ENCODE results near the gene STAT5A.
"Not testable (repeated sequence)": the region's sequence is repeated elsewhere in the genome, so short reads cannot be mapped to it uniquely, and the experiment has no call there.

STAT5A gene

GRCh38 chr17:42307362-42307927 is 19.1 kb downstream of the STAT5A start:
- no peak for DNase-seq (ENCODE audit: low read depth in 2 of 2)

GRCh38 chr17:42308446-42308845 is 20.1 kb downstream of the STAT5A start:
- no peak for DNase-seq (ENCODE audit: low read depth in 2 of 2)

GRCh38 chr17:42309142-42309541 is 20.8 kb downstream of the STAT5A start:
- no peak for DNase-seq (ENCODE audit: low read depth in 2 of 2)

GRCh38 chr17:42309986-42310786 is 21.9 kb downstream of the STAT5A start:
- DNase-seq (ENCODE audit: low read depth in 2 of 2) = no peak

- no peak for DNase-seq (ENCODE audit: low read depth in 2 of 2)
Measured at GRCh38 chr17:42310787-42311215, 22.5 kb downstream of the STAT5A start.

DNA sequence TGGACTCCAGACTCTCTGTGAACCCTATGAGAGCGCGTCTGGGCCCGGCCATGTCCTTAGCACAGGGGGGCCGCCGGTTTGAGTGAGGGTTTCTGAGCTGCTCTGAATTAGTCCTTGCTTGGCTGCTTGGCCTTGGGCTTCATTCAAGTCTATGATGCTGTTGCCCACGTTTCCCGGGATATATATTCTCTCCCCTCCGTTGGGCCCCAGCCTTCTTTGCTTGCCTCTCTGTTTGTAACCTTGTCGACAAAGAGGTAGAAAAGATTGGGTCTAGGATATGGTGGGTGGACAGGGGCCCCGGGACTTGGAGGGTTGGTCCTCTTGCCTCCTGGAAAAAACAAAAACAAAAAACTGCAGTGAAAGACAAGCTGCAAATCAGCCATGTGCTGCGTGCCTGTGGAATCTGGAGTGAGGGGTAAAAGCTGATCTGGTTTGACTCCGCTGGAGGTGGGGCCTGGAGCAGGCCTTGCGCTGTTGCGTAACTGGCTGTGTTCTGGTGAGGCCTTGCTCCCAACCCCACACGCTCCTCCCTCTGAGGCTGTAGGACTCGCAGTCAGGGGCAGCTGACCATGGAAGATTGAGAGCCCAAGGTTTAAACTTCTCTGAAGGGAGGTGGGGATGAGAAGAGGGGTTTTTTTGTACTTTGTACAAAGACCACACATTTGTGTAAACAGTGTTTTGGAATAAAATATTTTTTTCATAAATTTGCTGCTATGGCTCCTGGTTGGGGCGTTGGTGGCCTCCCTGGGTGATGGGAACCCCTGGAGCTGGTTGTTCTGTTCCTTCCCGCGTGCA is 23.1 kb downstream of the STAT5A start:
- DNase-seq (ENCODE audit: low read depth in 2 of 2) = peak; percentile 74 to 76

- DNase-seq (ENCODE audit: low read depth in 2 of 2) = no peak
Measured at GRCh38 chr17:42312035-42312284, 23.7 kb downstream of the STAT5A start.

DNA sequence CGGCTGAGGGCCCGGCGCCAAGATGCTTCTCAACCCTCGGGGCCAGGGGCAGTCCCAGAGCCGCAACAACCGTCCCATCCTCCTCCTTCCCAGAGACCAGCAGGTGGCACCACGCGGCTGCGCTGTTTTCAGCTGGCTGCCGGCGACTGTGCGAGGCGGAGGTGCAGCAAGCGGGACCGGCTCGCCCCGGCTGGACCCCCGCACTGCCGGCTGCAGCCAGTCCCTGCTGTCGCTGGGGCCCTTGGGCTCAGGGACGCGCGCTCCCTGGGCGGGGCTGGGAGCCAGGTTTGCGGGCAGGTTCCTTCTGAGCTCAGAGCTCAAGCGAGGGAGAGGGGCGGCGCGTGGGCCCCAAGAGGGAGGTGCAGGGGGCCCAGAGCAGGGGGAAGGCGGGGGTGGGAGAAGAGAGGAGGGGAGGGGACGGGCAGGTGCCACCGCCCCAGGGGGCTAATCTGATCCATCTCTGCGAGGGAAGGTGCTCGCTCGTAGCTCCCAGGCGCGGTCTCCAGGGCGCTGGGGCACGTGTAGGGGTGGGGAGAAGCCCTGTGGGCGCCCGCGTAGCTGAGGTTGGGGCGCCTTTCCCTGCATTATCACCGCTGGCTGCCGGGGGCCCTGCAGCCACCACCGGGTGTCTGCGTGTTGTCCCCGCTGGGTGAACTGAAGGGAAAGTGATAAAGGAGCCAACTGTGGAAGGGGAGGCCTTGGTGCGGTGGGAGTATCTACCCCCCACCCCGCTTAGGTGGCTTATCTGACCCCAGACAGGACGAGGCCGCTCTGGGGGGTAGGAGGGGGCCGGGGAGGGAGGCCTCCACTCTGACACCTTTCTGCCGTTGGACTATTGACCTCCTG is 24.2 kb downstream of the STAT5A start:
- DNase-seq (ENCODE audit: low read depth in 2 of 2) = no peak

GRCh38 chr17:42313389-42313772 is 25.1 kb downstream of the STAT5A start:
- no peak for DNase-seq (ENCODE audit: low read depth in 2 of 2)

GRCh38 chr17:42313773-42314566 is 25.7 kb downstream of the STAT5A start:
- no peak for DNase-seq (ENCODE audit: low read depth in 2 of 2)

GRCh38 chr17:42315402-42316156 is 27.3 kb downstream of the STAT5A start:
- DNase-seq (ENCODE audit: low read depth in 2 of 2) = no peak

DNA sequence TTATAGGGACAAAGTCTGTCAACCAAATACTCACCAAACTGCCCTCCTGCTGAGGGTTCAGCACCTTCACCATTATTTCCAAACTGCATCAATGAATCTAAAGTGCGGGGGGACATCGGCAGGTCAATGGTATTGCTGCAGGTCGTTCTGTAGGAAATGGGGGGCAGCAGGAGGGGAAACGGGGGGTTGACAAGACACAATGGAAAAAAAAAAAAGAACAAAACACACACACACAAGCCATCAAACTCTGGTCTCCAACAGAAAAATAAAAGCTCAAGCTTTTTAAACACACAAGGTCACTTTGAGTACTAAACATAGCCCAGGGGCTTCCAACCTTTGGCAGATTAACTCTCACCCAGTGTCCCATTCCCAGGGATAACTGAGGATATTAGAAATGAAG is 28.5 kb downstream of the STAT5A start:
- no peak for DNase-seq (ENCODE audit: low read depth in 2 of 2)

DNA sequence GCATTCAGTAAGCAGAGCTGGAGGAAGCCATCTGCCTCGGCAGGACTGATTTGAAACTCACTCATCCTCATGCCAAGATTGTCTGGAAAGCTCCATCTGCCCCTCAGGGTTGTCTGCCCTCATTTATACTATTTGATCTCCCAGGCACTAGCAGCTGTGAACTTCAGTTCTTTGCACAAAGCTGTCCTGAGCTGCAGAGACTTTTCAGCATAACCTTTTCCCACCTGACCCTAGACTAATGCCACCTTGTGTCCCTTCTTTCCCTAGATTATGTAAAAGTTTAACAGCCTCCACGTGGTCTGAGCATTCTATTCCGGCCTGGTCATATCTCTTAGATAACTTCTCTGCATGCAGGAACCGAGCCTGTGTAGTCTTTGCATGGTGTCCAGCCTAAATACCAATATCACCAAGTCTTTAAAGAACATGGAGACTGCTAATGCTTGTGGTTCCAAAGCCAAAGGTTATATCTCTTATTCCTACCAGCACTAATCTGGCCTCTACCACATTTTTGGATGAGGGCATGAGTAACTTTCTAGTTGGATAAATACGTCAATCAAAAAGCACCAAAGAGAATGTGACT is 29.1 kb downstream of the STAT5A start:
- DNase-seq (ENCODE audit: low read depth in 2 of 2) = no peak

DNA sequence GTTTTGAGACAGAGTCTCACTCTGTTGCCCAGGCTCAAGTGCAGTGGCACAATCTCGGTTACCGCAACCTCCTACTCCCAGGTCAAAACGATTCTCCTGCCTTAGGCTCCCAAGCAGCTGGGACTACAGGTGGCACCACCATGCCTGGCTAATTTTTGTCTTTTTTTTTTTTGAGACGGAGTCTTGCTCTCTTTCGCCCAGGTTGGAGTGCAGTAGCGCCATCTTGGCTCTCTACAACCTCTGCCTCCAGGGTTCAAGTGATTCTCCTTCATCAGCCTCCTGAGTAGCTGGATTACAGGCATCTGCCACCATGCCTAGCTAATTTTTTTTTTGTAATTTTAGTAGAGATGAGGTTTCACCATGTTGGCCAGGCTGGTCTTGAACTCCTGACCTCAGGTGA is 29.7 kb downstream of the STAT5A start:
- DNase-seq (ENCODE audit: low read depth in 2 of 2) = not testable (repeated sequence)

DNA sequence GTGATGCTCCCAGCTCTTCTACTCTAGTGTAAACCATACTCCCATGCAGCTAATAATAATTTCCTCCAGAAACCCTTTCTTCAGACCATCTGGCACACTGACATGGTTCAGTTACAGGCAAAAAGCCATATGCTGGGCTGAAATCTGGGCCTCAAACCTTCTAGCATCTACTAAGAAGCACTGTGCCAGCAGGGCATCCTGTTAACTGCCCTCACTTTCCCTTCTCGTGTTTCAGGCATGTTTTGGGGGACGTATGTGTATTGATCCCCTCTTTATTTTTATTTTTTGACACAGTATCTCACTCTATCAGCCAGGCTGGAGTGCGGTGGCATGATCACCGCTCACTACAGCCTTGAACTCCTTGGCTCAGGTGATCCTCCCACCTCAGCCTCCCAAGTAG is 33.3 kb downstream of the STAT5A start:
- DNase-seq (ENCODE audit: low read depth in 2 of 2) = no peak

DNA sequence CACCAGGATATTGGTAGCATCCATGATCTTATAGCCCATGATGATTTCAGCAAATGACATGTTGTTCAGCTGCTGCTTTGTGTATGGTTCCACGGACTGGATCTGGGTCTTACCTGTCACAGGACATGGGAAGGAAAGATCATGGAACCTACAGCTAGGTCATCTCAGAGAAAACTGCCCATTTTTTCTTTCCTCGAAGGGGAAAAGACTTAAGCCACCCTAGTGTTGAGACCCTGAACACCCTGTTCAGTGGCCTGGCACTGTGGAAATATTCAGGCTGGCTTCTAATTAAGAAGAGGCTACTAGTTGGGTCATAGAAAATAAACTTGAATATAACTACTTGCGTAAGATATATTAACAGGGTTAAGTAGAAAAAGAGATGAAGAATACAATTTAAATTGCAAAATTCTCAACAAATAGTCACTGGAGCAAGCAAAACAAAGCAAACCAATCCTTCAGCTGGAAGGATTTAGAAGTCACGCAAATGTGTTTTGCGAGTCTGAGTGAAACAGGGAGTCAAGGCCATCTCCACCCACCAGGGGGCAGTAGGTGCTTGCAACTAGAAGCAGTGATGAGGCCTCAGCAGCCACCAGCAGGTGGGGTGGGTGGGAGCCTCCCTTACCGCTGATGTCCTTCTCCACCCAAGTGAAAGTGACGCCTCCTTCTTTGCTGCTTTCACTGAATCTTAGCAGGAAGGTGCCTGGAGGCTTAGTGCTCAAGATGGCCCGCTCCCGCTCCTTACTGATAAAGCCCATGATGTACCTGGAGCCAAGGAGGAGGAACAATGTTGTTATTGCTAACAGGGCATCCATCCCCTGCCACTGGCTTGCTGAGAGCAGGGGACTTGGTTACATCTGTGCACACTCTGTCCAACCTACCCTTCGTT is 34.3 kb downstream of the STAT5A start:
- DNase-seq (ENCODE audit: low read depth in 2 of 2) = peak; percentile 74 to 79

- no peak for DNase-seq (ENCODE audit: low read depth in 2 of 2)
Measured at GRCh38 chr17:42323268-42323773, 35.0 kb downstream of the STAT5A start.

- no peak for DNase-seq (ENCODE audit: low read depth in 2 of 2)
Measured at GRCh38 chr17:42325026-42325425, 36.7 kb downstream of the STAT5A start.
